Measurements from ENCODE around the gene TAF1B. TPM values are rescaled to one million over a fixed set of nuclear protein-coding genes. Genes with fewer than 3 reads are reported as not detected.

Gene TAF1B
- total RNA-seq, 2 donors from 2014 or later = 34.4 to 42.3 TPM

- peaks cover 13 to 16% of the 10 kb centered on the region in 2 donors for H3K4me1 Mint-ChIP-seq (ENCODE audit: low read depth in 2 of 2)
- H3K4me3 Mint-ChIP-seq = peak within 1 kb of the TSS; percentile 81
- H3K36me3 Mint-ChIP-seq = no peaks in the 10 kb centered on the region
- peak; percentile 97 for ATAC-seq
- peak; percentile 96 for DNase-seq (ENCODE audit: low spot score)
- peaks cover 28 to 51% of the 10 kb centered on the region in 2 donors for H3K27me3 Mint-ChIP-seq
- H3K27ac Mint-ChIP-seq = peak within 1 kb of the TSS in 1 of 2 donors; percentile 3
- H3K9me3 Mint-ChIP-seq = no peaks in the 10 kb centered on the region
Observed at GRCh38 chr2:9951522-9952285, 108.4 kb downstream of the TAF1B start, which contains the start of gene GRHL1. GRHL1 (plus strand) TSS chr2:9951693; CDS start chr2:9951834, 141 bp downstream.

GRCh38 chr2:9952286-9952737 is 109.0 kb downstream of the TAF1B start:
- no peak for DNase-seq (ENCODE audit: low spot score)
- Mint-ChIP-seq H3K4me3 (peak overlapping the region; percentile 58), H3K36me3 (no peaks in the 10 kb centered on the region), H3K27ac (no peak overlapping the region), H3K4me1 (ENCODE audit: low read depth in 2 of 2) (peaks cover 13 to 16% of the 10 kb centered on the region in 2 donors), H3K9me3 (no peaks in the 10 kb centered on the region), H3K27me3 (peaks cover 24 to 51% of the 10 kb centered on the region in 2 donors)
- no peak for ATAC-seq

DNA sequence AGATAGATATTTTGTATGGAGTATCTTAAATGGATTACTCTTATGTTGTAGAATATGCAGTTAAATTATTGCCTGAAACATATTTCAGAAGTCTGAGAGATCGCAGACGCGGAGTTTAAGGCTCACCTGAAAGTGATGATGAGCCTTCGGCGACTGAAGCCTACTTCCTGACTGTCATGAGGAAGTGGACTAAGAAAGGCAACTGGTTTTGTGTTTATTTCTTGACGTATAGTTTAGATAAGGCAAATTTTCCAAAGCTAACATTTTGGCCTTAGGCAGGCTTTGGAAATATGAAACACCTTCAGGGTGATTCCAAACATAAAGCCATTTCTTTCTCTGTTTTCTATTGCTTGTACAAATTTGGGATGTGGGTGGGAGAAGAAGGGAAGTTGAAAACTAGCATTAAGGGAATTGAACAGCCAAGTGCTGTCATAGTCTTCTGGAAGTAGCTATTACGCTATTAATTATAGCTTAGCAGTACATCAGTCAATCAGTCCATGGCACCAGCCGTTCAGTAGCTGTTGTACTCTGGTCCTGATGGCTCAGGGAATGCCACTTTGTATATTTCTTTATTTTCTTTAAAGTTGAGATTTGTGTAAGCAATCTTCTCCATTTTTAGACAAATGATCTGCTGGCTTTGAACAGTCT is 109.7 kb downstream of the TAF1B start:
- ATAC-seq (no peak), DNase-seq (ENCODE audit: low spot score) (no peak)
- peak overlapping the region; percentile 58 for H3K4me3 Mint-ChIP-seq
- peaks cover 24 to 51% of the 10 kb centered on the region in 2 donors for H3K27me3 Mint-ChIP-seq
- H3K27ac Mint-ChIP-seq = no peak overlapping the region
- no peaks in the 10 kb centered on the region for H3K36me3 Mint-ChIP-seq
- H3K4me1 Mint-ChIP-seq (ENCODE audit: low read depth in 2 of 2) = peaks cover 13 to 16% of the 10 kb centered on the region in 2 donors
- H3K9me3 Mint-ChIP-seq = no peaks in the 10 kb centered on the region

GRCh38 chr2:9954136-9954535 is 110.9 kb downstream of the TAF1B start:
- Mint-ChIP-seq H3K9me3 (no peaks in the 10 kb centered on the region), H3K4me3 (no peak overlapping the region), H3K27me3 (peaks cover 18 to 41% of the 10 kb centered on the region in 2 donors), H3K36me3 (no peaks in the 10 kb centered on the region), H3K4me1 (ENCODE audit: low read depth in 2 of 2) (peaks cover 13 to 16% of the 10 kb centered on the region in 2 donors), H3K27ac (no peak overlapping the region)
- ATAC-seq = no peak
- no peak for DNase-seq (ENCODE audit: low spot score)

- Mint-ChIP-seq H3K4me1 (ENCODE audit: low read depth in 2 of 2) (no peaks in the 10 kb centered on the region), H3K9me3 (no peaks in the 10 kb centered on the region), H3K36me3 (no peaks in the 10 kb centered on the region), H3K27me3 (peaks cover under 1 to 18% of the 10 kb centered on the region in 2 donors), H3K4me3 (no peak overlapping the region), H3K27ac (no peak overlapping the region)
- ATAC-seq (no peak), DNase-seq (ENCODE audit: low spot score) (no peak)
Observed at GRCh38 chr2:9958057-9958456, 114.8 kb downstream of the TAF1B start.

GRCh38 chr2:9959262-9959661 is 116.0 kb downstream of the TAF1B start:
- H3K36me3 Mint-ChIP-seq = no peaks in the 10 kb centered on the region
- no peak for ATAC-seq
- peaks cover 0 to 7% of the 10 kb centered on the region in 2 donors for H3K27me3 Mint-ChIP-seq

GRCh38 chr2:9961013-9961412 is 117.7 kb downstream of the TAF1B start:
- no peak for ATAC-seq
- no peak overlapping the region for H3K27ac Mint-ChIP-seq
- H3K4me3 Mint-ChIP-seq = no peak overlapping the region
- no peaks in the 10 kb centered on the region for H3K27me3 Mint-ChIP-seq
- no peaks in the 10 kb centered on the region for H3K9me3 Mint-ChIP-seq
- no peak for DNase-seq (ENCODE audit: low spot score)
- peaks cover 11 to 13% of the 10 kb centered on the region in 2 donors for H3K4me1 Mint-ChIP-seq (ENCODE audit: low read depth in 2 of 2)
- no peaks in the 10 kb centered on the region for H3K36me3 Mint-ChIP-seq

More at GRCh38 chr2:9959262-9959661, 116.0 kb downstream of the TAF1B start:
- Mint-ChIP-seq H3K4me1 (ENCODE audit: low read depth in 2 of 2) (no peaks in the 10 kb centered on the region), H3K9me3 (no peaks in the 10 kb centered on the region), H3K27ac (no peak overlapping the region), H3K4me3 (no peak overlapping the region)
- DNase-seq (ENCODE audit: low spot score) = no peak

DNA sequence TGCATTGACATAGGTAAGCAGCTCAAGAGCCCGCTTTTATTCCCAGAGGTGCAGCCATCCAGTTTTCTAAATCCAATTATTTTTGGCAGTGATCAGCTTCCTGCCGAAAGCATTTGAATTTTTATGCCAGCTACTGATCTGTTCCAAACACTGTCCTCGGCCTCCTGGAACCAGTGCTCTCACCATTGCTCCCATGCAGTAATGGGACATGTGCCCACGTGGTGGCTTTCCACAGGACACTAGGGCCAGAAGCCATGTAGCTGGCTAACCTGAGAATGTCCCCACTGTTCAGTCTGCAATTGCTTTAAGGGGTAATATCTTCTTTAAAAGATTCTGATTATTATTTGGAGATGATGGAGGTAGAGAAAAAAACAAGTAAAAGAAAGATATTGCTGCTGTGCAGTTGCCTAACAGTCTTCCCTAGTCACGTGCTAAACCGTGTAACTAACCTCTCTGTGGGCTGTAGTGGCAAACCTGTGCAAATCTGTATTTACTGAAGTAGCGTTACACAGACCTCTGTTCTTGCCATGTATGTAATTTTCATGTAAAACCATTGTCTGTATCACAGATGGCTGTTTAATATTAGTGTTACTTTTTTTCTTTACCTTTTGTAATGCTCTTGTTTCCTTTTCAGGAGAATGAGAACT is 121.2 kb downstream of the TAF1B start:
- Mint-ChIP-seq H3K4me3 (no peak overlapping the region), H3K36me3 (no peaks in the 10 kb centered on the region), H3K27ac (peak overlapping the region; percentile 52 to 91), H3K27me3 (no peaks in the 10 kb centered on the region), H3K9me3 (no peaks in the 10 kb centered on the region), H3K4me1 (ENCODE audit: low read depth in 2 of 2) (peaks cover 11 to 13% of the 10 kb centered on the region in 2 donors)
- ATAC-seq = no peak
- no peak for DNase-seq (ENCODE audit: low spot score)

- H3K27ac Mint-ChIP-seq = peak overlapping the region; percentile 52 to 91
- peak; percentile 68 to 73 for ATAC-seq
Observed at GRCh38 chr2:9965119-9965822, 122.0 kb downstream of the TAF1B start.

DNA sequence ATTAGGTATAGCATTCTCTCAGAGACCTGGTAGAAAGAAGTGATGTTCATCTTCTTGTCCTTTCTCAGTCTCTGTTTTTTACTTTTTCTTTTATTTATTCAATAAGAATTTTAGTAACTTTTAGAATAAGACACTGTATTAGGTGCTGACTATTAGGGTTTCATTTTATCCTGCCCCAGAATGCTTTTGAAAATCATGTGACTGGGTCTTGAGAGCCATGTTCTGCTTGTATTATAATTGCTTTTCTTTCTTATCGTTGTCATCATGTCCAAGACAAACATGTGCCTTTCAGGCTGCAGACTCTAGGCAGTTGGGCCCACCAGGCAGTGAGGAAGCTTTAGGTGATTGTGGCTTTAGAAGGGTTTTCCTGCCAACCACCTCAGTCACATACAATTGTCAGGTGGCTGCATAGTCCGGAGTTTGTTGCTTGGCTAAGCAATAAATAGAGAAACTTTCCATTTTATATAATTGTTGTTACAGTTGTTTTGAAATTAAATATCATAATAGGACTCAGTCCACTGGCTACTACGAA is 123.3 kb downstream of the TAF1B start:
- no peak for DNase-seq (ENCODE audit: low spot score)
- H3K4me1 Mint-ChIP-seq (ENCODE audit: low read depth in 2 of 2) = peaks cover 11 to 13% of the 10 kb centered on the region in 2 donors
- H3K36me3 Mint-ChIP-seq = no peaks in the 10 kb centered on the region
- H3K9me3 Mint-ChIP-seq = no peaks in the 10 kb centered on the region
- H3K4me3 Mint-ChIP-seq = no peak overlapping the region
- H3K27me3 Mint-ChIP-seq = no peaks in the 10 kb centered on the region
- ATAC-seq = no peak
- H3K27ac Mint-ChIP-seq = no peak overlapping the region

More at GRCh38 chr2:9965119-9965822, 122.0 kb downstream of the TAF1B start:
- Mint-ChIP-seq H3K27me3 (no peaks in the 10 kb centered on the region), H3K4me3 (peak overlapping the region; percentile 37), H3K36me3 (no peaks in the 10 kb centered on the region), H3K9me3 (no peaks in the 10 kb centered on the region), H3K4me1 (ENCODE audit: low read depth in 2 of 2) (peaks cover 11 to 13% of the 10 kb centered on the region in 2 donors)
- no peak for DNase-seq (ENCODE audit: low spot score)

GRCh38 chr2:9967053-9967775 is 123.9 kb downstream of the TAF1B start:
- no peaks in the 10 kb centered on the region for H3K36me3 Mint-ChIP-seq
- no peak overlapping the region for H3K4me3 Mint-ChIP-seq
- H3K27me3 Mint-ChIP-seq = no peaks in the 10 kb centered on the region
- no peak overlapping the region for H3K27ac Mint-ChIP-seq
- ATAC-seq (no peak), DNase-seq (ENCODE audit: low spot score) (no peak)
- peaks cover 11 to 13% of the 10 kb centered on the region in 2 donors for H3K4me1 Mint-ChIP-seq (ENCODE audit: low read depth in 2 of 2)
- H3K9me3 Mint-ChIP-seq = no peaks in the 10 kb centered on the region

GRCh38 chr2:9968553-9969497 is 125.6 kb downstream of the TAF1B start:
- no peaks in the 10 kb centered on the region for H3K36me3 Mint-ChIP-seq
- no peak overlapping the region for H3K27ac Mint-ChIP-seq
- no peaks in the 10 kb centered on the region for H3K27me3 Mint-ChIP-seq
- H3K4me3 Mint-ChIP-seq = no peak overlapping the region
- H3K9me3 Mint-ChIP-seq = no peaks in the 10 kb centered on the region
- H3K4me1 Mint-ChIP-seq (ENCODE audit: low read depth in 2 of 2) = peaks cover 11 to 13% of the 10 kb centered on the region in 2 donors
- no peak for ATAC-seq
- DNase-seq (ENCODE audit: low spot score) = no peak

All from natural killer cell treated with Interleukin-12 subunit alpha and Interleukin-12 subunit beta and Interleukin-15 and Interleukin-18, amount 100 ng/mL, for 72 hours (primary cell).